ENCODE results near the gene DGKD. TPM values are rescaled to one million over a fixed set of nuclear protein-coding genes. Genes with fewer than 3 reads are reported as not detected.

The DGKD gene
- total RNA-seq, 4 donors from 2014 or later, result 26.3 to 41.3 (median 30.4) TPM

DNA sequence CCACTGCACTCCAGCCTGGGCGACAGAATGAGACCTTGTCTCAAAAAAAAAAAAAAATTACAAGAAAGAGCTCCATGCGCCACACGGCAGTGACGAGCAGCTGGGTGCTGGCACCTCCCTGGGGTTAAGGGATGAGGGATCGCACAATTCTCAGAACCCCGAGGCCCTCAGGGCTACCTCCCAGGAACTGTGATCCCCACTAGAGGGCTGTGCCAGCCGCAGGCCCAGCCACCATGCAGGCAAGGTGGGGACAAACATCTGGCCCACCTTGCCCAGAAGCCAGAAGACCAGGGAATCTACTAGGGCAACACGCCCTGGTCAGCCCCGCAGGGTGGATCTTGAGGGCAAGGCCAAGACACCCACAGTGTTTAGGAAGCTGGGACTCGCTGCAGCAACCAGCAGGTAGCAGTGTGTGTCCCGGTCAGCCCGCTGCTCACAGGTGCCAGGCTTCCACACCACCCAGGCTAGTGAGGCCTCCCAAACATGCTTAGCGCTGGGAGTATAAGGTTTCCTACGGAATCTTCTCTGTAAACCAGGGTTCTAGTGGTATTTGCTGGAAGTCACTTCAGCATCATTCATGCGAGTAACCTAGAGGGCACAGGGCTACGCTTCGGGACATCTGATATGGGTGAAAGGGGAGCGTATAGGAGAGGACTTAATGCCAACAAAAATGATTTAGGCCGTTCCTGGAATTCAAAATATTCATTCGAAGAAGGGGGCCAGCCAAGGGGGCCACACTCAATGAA is 39.9 kb upstream of the DGKD start:
- TF ChIP-seq, protein P1, sequence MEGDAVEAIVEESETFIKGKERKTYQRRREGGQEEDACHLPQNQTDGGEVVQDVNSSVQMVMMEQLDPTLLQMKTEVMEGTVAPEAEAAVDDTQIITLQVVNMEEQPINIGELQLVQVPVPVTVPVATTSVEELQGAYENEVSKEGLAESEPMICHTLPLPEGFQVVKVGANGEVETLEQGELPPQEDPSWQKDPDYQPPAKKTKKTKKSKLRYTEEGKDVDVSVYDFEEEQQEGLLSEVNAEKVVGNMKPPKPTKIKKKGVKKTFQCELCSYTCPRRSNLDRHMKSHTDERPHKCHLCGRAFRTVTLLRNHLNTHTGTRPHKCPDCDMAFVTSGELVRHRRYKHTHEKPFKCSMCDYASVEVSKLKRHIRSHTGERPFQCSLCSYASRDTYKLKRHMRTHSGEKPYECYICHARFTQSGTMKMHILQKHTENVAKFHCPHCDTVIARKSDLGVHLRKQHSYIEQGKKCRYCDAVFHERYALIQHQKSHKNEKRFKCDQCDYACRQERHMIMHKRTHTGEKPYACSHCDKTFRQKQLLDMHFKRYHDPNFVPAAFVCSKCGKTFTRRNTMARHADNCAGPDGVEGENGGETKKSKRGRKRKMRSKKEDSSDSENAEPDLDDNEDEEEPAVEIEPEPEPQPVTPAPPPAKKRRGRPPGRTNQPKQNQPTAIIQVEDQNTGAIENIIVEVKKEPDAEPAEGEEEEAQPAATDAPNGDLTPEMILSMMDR (IDR thresholded peaks at IDR 0.05 in 4 of 5, conservative IDR thresholded peaks at IDR 0.05 in 1 of 5), result no peak
- no peak for TF ChIP-seq POLR2A (IDR thresholded peaks at IDR 0.05)
- intact Hi-C loops (cut with DNase I; ENCODE audit: low total_unique reads) (no loop called here), in situ Hi-C loops (cut with MboI; ENCODE audit: low sequenced_read_pairs in 4 of 4) (no loop called here)
- H3K27me3 ChIP-seq, result no peaks in the 10 kb centered on the region
- no peaks in the 10 kb centered on the region for H3K4me1 ChIP-seq
- ATAC-seq, result no peak
- no peak overlapping the region for H3K27ac ChIP-seq
- no peak overlapping the region for H3K4me3 ChIP-seq
- DNase-seq, result no peak
- H3K9me3 ChIP-seq, result no peaks in the 10 kb centered on the region
- H3K36me3 ChIP-seq, result no peaks in the 10 kb centered on the region

DNA sequence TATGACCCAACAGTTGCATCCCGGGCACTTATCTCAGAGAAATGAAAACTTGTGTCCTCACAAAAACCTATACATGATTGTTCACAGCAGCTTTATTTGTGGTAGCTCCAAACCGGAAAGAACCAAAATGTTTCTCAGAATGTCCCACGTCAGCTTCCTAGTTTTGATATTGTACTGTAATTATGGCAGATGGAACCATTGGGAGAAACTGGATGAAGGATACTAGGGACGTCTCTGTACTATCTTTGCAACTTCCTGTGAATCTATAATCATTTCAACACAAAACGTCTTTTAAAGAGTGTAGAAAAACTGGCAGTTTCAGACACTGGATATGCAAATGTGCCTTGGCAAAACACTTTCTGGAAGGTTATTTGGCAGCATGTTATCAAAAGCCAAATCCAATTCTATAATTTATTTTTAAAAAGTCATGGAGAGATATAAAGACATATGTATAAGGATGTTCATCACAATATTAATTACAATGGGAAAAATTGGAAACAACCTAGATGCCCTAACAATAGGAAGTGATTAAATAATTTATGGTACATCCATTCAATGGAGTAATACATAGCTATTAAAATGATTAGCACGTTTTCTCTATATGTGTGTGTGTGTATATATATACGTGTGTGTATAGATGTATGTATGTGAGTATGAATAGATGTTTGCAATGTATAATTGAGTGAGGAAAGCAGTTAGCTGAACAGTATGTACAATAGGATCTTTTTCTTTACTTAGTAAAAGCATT is 36.9 kb upstream of the DGKD start:
- intact Hi-C loops (cut with DNase I; ENCODE audit: low total_unique reads), result no loop called here
- Histone ChIP-seq H3K27me3 (no peaks in the 10 kb centered on the region), H3K27ac (no peak overlapping the region), H3K9me3 (no peaks in the 10 kb centered on the region), H3K4me3 (no peak overlapping the region), H3K36me3 (no peaks in the 10 kb centered on the region), H3K4me1 (no peaks in the 10 kb centered on the region)
- ATAC-seq (no peak), DNase-seq (no peak)
- in situ Hi-C loops (cut with MboI; ENCODE audit: low sequenced_read_pairs in 4 of 4), result no loop called here
- no peak for TF ChIP-seq POLR2A (IDR thresholded peaks at IDR 0.05)
- TF ChIP-seq, protein P1 (IDR thresholded peaks at IDR 0.05 in 4 of 5, conservative IDR thresholded peaks at IDR 0.05 in 1 of 5), result no peak

DNA sequence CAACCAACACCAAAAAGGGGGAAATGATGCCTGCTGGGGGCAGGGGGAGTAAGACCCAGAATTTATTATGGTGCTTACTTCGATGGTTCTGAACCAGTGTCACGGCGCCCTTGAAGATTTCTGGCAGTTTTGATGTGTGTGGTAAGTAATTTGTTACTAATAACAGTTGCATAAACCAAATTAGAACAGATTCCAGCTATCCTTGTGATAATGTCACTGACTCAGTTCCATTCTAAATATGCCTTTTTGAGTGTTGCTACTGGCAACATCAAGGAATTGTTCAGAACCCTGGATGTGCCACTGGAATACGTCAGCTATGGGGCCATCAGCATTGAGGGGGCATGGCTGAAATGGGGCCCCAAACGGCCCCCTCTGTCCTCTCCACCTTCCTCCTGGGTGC is 35.0 kb upstream of the DGKD start:
- no peaks in the 10 kb centered on the region for H3K27me3 ChIP-seq
- ATAC-seq, result no peak
- H3K36me3 ChIP-seq, result no peaks in the 10 kb centered on the region
- no peak for DNase-seq
- H3K4me3 ChIP-seq, result no peak overlapping the region
- no peaks in the 10 kb centered on the region for H3K4me1 ChIP-seq
- no peak overlapping the region for H3K27ac ChIP-seq
- H3K9me3 ChIP-seq, result no peaks in the 10 kb centered on the region
- intact Hi-C loops (cut with DNase I; ENCODE audit: low total_unique reads), result no loop called here
- TF ChIP-seq POLR2A (IDR thresholded peaks at IDR 0.05), result no peak
- TF ChIP-seq, protein P1 (IDR thresholded peaks at IDR 0.05 in 4 of 5, conservative IDR thresholded peaks at IDR 0.05 in 1 of 5), result no peak
- in situ Hi-C loops (cut with MboI; ENCODE audit: low sequenced_read_pairs in 4 of 4), result no loop called here

DNA sequence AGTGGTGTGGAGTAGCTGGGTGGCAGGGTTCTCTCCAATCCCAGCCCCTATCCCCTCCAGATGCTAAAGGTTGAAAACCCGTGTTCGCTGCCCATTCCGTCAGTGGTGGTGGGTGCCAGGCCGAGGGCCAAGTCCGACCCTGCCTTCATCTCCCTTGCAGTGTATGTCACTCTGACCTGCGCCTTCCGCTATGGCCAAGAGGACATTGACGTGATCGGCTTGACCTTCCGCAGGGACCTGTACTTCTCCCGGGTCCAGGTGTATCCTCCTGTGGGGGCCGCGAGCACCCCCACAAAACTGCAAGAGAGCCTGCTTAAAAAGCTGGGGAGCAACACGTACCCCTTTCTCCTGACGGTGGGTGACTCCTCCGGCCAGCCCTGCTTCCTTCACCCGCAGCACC is 33.8 kb upstream of the DGKD start:
- in situ Hi-C loops (cut with MboI; ENCODE audit: low sequenced_read_pairs in 4 of 4), result no loop called here
- no peak for TF ChIP-seq POLR2A (IDR thresholded peaks at IDR 0.05)
- TF ChIP-seq, protein P1 (IDR thresholded peaks at IDR 0.05 in 4 of 5, conservative IDR thresholded peaks at IDR 0.05 in 1 of 5), result no peak
- H3K36me3 ChIP-seq, result no peaks in the 10 kb centered on the region
- ATAC-seq, result no peak
- H3K4me3 ChIP-seq, result no peak overlapping the region
- DNase-seq, result no peak
- no peak overlapping the region for H3K27ac ChIP-seq
- intact Hi-C loops (cut with DNase I; ENCODE audit: low total_unique reads), result no loop called here
- H3K9me3 ChIP-seq, result no peaks in the 10 kb centered on the region
- no peaks in the 10 kb centered on the region for H3K4me1 ChIP-seq
- no peaks in the 10 kb centered on the region for H3K27me3 ChIP-seq
